HG03066 (cell line): ENCODE data around the gene ADGRV1.

Experiments
- ATAC-seq: cut with Tn5 transposase; IDR thresholded peaks from one replicate; pipeline ENCODE4 v1.9.1; 2021; ENCODE audit warnings: low read depth; ENCODE audit not compliant: unreplicated experiment

Gene ADGRV1

DNA sequence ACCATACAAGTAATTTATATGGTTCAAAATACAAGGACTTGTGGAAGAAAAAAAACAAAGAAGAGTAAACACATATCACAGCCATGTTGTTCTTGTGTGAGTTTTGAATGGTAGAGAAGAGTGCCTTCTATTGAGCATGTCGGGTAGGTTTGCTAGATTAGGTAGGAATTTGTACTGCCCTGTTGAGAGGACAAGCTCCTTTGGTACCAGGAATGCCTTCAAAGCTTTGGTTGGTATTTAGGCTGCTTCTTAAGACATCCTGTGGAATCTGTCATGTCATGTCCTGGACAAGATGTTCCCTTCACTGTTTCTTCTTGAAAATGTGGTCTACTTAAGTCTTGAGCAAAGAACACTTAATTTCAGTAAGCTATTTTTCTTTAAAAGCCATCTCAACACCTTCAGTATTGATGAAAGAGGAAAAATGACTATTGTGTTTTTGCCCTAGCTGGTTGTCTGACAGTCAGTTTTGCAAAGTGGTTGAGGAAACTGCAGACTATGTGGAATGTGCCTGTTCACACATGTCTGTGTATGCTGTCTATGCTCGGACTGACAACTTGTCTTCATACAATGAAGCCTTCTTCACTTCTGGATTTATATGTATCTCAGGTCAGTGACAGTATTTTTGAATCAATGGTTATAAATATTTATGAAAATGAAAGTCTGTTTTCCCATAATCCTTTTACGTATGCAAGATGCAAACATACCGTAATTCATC is 296.9 kb downstream of the ADGRV1 start:
- no peak for ATAC-seq

DNA sequence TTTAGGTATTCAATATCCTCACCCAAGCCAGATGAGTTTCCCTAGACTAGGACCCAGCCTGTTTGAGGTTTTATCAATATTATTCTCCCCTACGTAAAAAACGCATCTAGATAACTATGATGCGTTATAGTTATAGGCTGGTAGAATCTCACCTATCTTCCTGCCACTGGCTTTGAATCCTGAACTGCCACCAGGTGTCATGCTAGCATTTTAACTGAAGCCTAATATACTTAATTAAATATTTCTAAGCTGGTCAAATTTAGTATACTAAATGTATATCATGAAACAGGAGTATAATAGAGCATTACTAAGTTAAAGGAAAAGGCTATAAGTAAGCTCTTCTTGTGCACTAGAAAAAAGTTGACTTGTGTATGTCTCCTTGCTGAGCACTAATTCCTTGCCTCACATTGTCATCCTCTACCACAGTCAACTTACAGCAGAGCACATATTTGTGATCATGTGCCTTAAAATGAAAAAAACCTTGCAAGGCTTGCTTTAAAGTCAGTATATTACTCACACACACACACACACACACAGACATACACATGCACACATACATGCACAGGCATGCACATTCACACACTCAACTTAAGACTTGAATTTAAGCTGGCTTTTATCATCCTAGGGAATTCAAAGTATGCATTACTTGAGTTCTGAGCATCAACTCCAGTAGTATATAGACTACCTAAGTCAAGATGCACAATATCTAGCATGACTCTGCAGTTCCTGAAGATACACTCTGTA is 303.4 kb downstream of the ADGRV1 start:
- no peak for ATAC-seq

DNA sequence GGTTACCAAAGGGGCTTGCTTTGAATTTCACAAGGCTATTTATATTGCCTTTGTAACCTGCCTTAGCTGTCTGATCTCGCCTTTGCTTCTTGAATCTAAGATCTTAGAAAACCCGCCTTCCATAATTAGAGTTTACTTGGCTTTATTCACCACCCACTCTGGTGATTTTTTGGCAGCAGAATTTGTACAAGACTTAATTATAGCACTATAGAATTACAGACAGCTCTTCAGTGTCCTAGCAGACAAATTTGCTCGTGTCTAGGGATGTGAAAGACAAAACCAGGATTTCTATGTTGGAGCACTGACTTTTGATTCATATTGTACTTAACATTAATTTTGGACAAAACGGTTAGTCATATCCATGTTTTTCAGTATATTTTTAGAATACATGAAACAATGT is 306.6 kb downstream of the ADGRV1 start:
- no peak for ATAC-seq

DNA sequence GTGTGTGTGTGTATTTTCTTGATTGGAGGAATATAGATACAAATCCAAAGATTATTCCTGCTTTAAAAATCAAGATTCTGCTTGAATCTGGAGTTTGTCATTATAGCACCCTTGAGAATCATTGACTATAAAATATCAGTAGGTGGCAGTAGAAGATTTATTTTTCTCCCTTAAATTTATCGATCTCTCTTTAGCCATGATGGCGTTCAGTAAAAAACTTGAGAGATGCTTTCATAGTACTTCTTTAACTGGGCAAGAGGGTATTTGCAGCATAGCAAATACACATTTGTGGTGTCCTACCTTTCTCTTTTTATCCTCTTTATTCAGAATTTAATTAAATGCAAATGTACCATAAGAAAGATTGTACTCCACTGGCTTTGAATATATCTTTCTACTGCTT is 307.7 kb downstream of the ADGRV1 start:
- no peak for ATAC-seq

DNA sequence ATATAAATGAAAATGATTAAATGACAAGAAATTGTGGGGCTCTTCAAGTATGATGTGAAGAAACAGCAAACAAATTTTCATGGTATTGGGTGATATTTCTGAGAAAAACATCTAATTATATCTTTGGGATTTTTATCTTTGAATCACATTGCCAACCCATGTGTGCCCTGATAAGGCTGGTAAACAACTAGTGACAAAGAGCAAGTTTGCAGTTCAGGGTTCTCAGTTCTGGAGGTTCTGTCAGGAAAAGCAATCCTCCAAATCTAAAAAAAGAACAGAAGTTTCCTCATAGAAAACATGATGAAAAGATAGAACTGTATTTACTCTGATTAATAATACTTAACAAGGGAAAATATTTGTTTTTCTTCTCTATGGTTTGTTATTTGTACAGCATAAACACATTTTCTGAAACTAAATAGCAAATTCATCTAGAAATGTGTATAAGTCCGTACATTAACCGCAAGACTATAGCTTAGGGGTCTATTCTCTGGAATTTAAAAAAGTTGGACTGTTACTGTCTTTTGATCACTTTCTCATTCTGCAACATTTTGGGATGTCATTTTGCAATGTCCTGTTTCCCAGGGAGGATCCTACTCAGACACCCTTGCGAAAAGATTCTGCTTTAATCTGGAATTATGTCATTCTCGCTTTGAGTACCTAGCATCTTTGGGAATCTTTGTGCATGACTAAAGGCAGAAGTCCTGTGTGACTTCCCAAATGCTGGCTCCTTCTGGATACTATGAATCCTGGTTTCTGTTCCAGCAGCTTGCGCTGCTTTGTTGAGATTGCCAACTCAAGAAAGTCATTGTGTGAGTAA is 308.5 kb downstream of the ADGRV1 start:
- no peak for ATAC-seq

DNA sequence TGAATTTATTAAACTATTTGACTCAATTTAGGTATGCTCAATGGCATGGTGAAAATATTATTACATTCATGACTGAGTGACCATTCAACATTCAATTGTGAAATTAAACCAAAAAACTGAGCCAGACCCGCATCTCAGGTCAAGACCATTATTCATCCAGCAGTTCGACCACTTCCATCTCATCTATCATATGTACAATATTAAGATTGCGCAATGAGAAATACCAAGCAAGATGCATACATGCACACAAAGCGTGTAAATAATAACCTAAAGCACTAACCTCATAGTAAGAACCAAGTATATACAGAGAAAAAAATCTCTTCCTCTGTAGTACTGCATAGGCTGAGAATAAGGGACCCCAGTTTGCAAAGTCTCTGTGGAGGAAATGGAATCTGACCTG is 310.2 kb downstream of the ADGRV1 start:
- no peak for ATAC-seq

DNA sequence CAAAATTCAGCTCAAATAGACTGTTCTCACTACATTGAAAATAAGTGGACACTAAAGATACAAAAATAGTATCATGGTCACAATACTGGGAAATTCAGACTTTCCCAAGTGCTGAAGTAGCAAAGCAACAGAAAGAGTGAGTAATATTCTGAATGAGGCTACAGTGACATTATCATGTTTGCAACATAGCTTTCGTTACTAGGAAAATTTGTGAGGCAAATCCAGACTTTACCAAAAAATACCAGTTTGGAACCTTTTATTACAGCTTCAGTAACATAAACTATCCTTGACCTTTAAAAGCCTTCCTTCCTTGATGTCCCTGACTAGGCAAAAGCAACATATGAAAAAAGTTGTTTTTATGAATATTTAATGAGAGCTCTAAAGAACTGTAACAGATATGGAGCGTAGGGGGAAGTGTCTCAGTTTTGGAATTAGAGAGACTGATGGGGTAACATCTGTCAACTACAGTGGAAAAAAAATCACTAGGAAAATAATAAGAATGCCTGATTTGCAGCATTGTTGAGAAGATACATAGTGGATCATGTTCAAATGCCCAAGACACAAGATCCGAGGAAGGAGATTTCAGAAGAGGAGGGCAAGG is 312.9 kb downstream of the ADGRV1 start:
- no peak for ATAC-seq

DNA sequence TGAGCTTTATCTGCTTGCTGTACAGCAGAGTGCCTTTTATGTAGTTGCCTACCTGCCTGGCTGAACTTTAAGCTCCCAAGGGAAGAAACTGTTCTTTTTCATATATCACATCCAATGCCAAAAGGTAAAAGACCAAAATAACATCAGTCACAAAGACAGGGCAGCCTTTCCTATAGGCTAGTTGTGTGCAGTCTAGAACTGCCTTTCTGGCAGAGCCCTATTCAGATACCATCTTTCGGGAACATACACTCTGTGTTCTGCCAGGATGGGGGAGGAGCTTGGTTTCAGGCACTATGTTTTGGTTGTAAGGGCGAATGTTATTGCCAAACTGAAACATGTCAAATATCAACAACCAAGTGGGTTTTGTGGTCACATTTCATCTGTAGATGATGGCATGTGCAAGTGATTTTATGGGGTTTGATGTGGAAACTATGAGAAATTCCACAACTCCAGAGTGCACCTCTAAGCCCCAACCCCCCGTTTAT is 314.5 kb downstream of the ADGRV1 start:
- no peak for ATAC-seq

DNA sequence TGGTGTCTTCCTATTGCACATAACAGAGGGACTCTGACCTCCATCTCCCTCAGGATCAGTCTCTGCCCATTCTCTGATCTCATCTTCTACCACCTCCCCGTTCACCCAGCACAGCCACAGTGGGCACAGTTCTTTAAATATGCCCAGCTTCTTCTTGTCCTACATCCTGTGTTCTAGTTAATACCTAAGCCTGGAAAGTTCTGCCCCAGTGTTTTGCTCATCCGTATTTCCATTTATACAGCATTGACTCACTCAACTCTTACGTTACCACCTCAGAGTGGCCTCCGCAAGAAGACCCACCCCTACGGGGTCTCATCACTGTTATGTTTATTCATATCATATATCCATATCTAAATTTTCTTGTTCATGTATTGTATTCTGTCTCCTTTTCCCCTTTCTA is 315.5 kb downstream of the ADGRV1 start:
- ATAC-seq: no peak

DNA sequence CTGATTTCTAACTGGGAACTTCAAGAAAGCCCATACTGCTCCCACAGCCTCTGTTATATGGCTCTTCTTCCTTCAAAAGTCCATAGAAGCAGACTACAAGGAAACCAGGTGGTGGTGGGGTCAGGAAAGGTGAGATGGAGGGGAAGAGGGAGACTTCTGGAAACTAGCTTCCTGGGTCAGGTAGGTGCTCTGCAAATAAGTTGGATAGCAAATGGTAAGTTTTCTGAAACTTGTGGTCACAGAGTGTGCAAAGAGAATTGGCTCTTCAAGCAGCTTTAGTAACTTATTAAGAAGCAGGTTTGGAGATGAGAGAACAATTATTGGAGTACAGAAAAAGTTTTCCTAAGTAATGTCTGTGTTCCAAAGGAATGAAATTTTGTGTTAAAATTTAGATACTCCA is 316.9 kb downstream of the ADGRV1 start:
- ATAC-seq: no peak

DNA sequence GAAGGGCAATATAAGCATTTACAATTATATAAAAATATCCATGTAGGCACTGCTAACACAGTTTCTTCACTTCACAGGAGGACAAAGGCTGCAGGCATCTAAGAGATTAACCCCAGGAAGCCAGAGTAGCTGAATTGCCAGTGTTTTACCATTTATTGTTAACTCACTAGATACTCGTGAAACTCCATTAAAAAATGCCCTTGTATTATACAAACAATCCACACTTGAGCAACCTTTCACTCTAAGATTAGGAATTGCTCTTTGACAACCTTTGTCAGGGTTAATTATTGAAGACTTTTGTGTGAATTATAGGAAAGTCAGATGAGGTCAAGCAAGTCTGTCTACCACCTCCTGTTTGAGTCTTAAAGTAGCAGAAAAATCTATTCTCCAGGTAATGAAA is 317.8 kb downstream of the ADGRV1 start:
- no peak for ATAC-seq

DNA sequence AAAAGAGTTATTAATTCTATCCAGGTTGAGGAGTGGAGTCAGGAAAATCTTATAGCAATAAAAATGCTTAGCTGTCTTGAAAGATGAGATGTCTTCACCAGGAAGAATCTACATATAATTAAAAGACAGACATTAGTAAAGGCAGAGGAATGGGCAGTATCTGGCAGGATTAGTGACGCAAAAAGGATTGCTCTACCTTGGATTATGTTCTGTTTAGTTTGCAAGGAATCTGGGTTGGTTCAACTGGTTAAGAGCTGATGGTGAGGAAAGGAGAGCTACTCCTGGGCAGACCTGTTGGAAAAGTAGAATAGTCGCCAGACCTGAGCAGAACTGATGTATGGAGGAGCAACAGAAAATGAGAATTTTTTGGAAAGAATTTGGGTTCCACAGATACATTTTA is 318.5 kb downstream of the ADGRV1 start:
- ATAC-seq: no peak

DNA sequence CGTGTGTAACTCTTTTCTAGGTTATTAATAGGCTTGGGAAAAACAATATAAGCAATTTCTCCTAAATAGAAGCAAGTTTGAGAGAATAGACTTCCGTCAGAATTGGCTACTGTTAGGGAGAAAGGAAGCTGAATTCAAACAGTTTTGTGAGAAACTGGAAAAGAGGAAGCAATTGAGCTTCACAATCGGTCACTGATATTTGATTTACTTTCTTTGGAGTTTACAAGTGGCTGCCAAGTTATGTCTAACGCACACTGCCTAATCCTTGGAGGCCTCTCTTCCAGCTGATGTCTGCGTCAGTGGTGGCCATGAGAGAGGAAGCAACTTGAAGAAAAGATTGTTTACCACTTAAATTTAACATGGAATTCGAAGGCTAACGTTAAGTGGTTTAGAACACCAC is 319.5 kb downstream of the ADGRV1 start:
- ATAC-seq: no peak

DNA sequence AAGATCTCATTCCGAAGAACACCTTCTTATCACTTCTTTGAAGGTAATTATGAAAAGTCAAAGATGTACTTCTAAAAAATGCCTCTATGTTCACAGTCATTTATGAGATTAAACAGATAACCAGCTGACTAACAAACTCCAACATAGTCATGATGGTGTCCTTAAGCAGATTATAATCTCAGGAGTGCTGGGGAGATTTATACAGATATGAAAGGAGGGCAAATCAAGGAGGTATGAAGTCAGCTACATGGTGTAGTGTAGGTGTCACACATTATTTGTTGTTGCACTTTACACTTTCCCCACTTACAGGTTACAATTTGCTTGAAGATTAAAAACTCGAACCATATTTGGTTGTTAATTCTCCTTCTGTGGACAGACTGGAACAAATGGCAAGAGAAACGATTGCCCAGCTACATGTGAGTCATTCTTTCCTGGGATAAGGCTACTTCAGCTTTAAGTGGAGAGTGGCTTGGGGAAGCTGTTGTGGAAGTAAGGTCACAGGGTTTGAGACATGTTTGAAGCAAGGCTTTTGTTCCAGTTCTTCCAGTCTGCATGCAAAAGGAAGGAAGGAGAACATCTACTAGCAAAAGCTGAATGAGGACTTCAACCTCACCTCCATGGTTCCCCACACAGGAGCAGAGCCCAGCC is 320.1 kb downstream of the ADGRV1 start:
- ATAC-seq: no peak

DNA sequence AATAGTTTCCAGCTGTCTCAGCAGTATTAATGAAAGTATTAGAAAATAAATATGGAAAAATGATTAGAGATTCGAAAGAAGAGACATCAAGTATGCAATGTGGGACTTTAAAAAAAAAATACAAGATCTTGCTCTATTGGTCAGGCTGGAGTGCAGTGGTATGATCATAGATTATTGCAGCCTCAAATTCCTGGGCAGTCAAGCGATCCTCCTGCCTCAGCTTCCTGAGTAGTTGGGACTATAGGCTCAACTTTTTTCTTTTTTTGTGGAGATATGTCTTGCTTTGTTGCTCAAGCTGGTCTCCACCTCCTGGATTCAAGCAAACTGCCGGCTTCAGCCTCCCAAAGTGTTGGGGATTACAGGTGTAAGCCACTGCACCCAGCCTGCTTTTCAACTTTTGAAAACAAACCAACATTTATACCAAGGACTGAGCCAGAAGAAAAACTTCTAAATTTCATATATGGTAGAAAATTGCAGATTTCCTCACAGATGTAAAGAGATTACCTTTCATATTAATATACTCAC is 323.1 kb downstream of the ADGRV1 start:
- ATAC-seq: no peak

DNA sequence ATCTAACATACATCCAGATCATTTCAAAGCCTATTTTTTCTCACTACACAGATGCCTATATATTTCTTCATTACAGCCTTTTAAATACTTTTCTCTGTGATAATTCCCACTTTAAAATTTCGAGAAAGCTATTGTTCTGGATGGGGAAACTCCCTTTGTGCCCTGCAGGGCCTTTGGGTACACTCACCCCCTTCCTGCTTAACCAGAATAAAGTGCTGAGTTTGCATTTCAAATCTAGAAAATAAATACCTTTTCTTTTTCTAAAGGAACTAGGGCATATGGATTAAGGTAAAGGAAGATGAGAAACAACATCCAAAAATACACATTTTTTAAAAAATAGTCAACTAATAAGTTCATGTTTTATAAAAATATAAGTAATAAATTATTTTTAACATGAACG is 323.9 kb downstream of the ADGRV1 start:
- ATAC-seq: no peak

DNA sequence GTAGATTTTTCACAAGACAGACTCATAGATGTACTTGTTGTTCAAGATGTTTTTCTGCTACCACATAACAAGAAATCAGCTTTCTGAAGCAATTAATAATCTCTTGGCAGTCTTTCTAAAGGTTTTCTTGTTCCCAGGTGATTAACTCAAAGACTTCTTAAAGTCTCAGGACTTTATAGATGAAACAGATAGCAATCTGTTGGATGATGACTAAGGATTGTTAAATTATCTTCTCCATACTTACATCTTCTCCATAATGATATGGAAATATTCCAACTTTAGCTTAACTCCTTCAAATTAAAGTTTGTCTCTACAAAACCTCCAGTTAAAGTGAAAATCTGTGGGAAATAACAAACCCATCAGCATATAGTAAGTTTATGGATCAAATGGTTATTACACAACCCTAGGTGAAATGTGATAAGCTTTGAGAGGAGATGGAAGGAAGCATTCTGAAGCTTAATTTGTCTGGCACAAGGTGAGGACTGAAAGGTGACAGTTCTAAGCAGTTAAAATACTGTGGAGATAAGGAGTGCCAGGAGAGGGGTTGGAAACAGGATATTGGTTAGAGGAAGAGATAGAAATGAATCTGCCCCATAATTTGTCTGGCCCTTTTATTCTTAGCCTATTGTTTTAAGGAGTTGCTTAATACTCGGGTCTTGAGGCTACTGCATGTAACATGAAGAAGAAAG is 326.7 kb downstream of the ADGRV1 start:
- no peak for ATAC-seq

DNA sequence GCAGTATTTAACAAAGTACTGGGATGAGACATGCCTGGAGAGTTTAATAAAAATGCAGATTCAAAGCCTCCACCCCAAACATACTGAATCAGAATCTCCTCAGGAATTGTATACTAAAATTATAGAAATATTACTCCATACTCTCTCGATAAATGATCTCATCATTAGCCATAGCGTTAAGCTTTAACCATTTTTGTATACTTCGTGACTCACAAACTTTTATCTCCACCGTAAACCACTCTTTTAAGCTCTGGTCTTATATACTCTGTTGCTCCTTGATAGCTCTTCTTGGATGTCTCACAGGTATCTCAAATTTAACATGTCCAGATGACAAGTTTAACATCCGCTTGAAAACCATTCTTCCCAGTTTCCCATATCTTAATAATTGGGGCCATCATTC is 327.8 kb downstream of the ADGRV1 start:
- no peak for ATAC-seq

DNA sequence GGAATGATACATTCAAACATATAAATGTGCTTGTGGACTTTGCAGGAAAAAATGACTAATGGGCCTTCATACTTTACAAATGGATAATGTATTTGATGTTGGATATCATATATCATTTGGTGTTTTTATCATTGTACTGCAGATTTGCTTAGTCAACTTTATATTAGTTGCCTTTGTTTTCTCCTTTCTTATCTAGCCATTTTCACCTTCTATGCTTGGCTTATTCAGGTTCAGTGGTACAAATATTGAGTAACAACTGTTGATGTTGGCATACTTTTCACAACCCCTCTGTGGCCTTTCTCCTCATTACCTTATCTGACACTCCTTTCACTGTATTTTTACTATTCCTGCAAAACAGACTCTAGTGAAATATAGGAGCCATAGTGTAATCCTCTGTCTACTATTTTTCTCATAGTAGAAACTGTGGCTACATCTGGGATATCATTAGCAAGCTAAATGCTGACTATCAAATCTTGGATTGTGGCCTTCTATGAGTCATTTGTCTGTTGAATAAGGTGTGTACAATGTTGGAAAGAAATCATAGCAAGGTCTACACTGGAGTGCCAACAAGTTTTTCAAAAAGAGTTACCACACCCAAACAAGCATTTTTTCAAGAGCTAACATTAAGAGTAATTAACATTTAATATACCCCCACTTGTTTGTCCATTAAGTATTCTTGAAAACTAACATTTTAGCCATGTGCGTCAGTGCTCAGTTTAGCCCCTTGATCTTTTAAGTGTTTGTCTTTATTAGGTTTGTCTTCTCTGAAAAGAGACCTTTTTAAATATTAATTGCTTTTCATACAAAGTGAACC is 330.1 kb downstream of the ADGRV1 start:
- no peak for ATAC-seq
